AG10803 (cell line): Measurements from ENCODE around the gene TNS3.
"Not testable (repeated sequence)": the region's sequence is repeated elsewhere in the genome, so short reads cannot be mapped to it uniquely, and the experiment has no call there.

Source experiments
- DNase-seq: peaks from one replicate; pipeline ENCODE4 v3.0.0; 2010; ENCODE audit warnings: low read depth
- H3K4me3 ChIP-seq: 2 replicates; pipeline ENCODE4 v1.5.1; 2011; ENCODE audit warnings: mild to moderate bottlenecking, low read length, control low read depth
- CTCF ChIP-seq: conservative IDR thresholded peaks from 2 replicates; pipeline ENCODE4 v1.5.1; 2011; ENCODE audit warnings: mild to moderate bottlenecking, low read length, control low read depth, inconsistent platforms

Gene TNS3

GRCh38 chr7:47543056-47543455, 38.9 kb downstream of the TNS3 start:
- no peak for TF ChIP-seq CTCF
- DNase-seq: no peak
- no peak overlapping the region for H3K4me3 ChIP-seq

GRCh38 chr7:47542051-47542450, 39.9 kb downstream of the TNS3 start:
- TF ChIP-seq CTCF: no peak
- H3K4me3 ChIP-seq: no peak overlapping the region
- no peak for DNase-seq

GRCh38 chr7:47541485-47541884, 40.4 kb downstream of the TNS3 start:
- DNase-seq: not testable (repeated sequence)

GRCh38 chr7:47540387-47541350, 41.2 kb downstream of the TNS3 start:
- no peak overlapping the region for H3K4me3 ChIP-seq
- DNase-seq: no peak
- TF ChIP-seq CTCF: no peak

More at GRCh38 chr7:47541485-47541884, 40.4 kb downstream of the TNS3 start:
- H3K4me3 ChIP-seq: not testable (repeated sequence)

GRCh38 chr7:47540053-47540386, 41.9 kb downstream of the TNS3 start:
- no peak for DNase-seq
- no peak for TF ChIP-seq CTCF
- no peak overlapping the region for H3K4me3 ChIP-seq

GRCh38 chr7:47539398-47540052, 42.4 kb downstream of the TNS3 start:
- DNase-seq: no peak
- TF ChIP-seq CTCF: no peak

GRCh38 chr7:47538846-47539311, 43.0 kb downstream of the TNS3 start:
- DNase-seq: no peak
- no peak overlapping the region for H3K4me3 ChIP-seq
- TF ChIP-seq CTCF: no peak

More at GRCh38 chr7:47539398-47540052, 42.4 kb downstream of the TNS3 start:
- no peak overlapping the region for H3K4me3 ChIP-seq
